OCI-LY7 (cell line): ENCODE data around the gene RDH14. TPM values are rescaled to one million over a fixed set of nuclear protein-coding genes. Genes with fewer than 3 reads are reported as not detected.

Source experiments
- BruUV-seq: library from RNA; stranded (reverse); fragments of 400-500 nt; replicated peaks from 2 replicates; lab custom pipeline; 2021; lab: Mats Ljungman, UMichigan
- CTCF ChIA-PET: fragments of 300-600 bp; sonication (Branson Sonifier 250); formaldehyde crosslinking; loops from one replicate; lab custom pipeline; 2022; ENCODE audit warnings: antibody characterized with exemption; ENCODE audit not compliant: unreplicated experiment; lab: Charles Lee
- POLR2A ChIA-PET: fragments of 300-600 bp; sonication (Branson Sonifier 250); formaldehyde crosslinking; loops from one replicate; lab custom pipeline; 2022; ENCODE audit warnings: antibody characterized with exemption; lab: Charles Lee
- DNase-seq: peaks from one replicate; pipeline ENCODE4 v3.0.0-alpha.2; 2015; ENCODE audit warnings: low spot score
- H2AFZ ChIP-seq: fragments of 200-600 bp; sonication (generic), shearing (Covaris generic); 2 replicates; pipeline ENCODE4 v1.6.1; 2014; ENCODE audit warnings: mild to moderate bottlenecking, antibody characterized with exemption, low read length, moderate library complexity
- H3K27ac ChIP-seq: fragments of 200-600 bp; sonication (generic); 2 replicates; pipeline ENCODE4 v1.5.1; 2014; ENCODE audit warnings: mixed run types, low read depth, mild to moderate bottlenecking, moderate library complexity, low read length, inconsistent platforms; ENCODE audit not compliant: poor library complexity, severe bottlenecking
- H3K36me3 ChIP-seq: fragments of 200-600 bp; sonication (generic); 2 replicates; pipeline ENCODE4 v1.6.1; 2014; ENCODE audit warnings: mild to moderate bottlenecking, antibody characterized with exemption, low read length, moderate library complexity, mixed read lengths; ENCODE audit not compliant: insufficient read depth
- H3K4me1 ChIP-seq: fragments of 200-600 bp; sonication (generic); 2 replicates; pipeline ENCODE4 v1.5.1; 2014; ENCODE audit warnings: mild to moderate bottlenecking, low read length; ENCODE audit not compliant: insufficient read depth, poor library complexity, severe bottlenecking
- H3K4me2 ChIP-seq: fragments of 200-600 bp; sonication (generic); 2 replicates; pipeline ENCODE4 v1.6.1; 2014; ENCODE audit warnings: mild to moderate bottlenecking, low read length
- H3K4me3 ChIP-seq: fragments of 200-600 bp; sonication (generic); 2 replicates; pipeline ENCODE4 v1.5.1; 2014; ENCODE audit warnings: mild to moderate bottlenecking, low read depth, low read length; ENCODE audit not compliant: poor library complexity, severe bottlenecking
- H3K79me2 ChIP-seq: fragments of 200-600 bp; sonication (generic); 2 replicates; pipeline ENCODE4 v1.6.1; 2016; ENCODE audit warnings: low read depth, mild to moderate bottlenecking, low read length, moderate library complexity, mixed read lengths; ENCODE audit not compliant: insufficient read depth
- H3K9me2 ChIP-seq: fragments of 200-600 bp; sonication (generic); 2 replicates; pipeline ENCODE4 v1.6.1; 2016; ENCODE audit warnings: mild to moderate bottlenecking, low read length, mixed read lengths; ENCODE audit not compliant: insufficient read depth
- H3K9me3 ChIP-seq: fragments of 200-600 bp; sonication (generic); 2 replicates; pipeline ENCODE4 v1.6.1; 2014; ENCODE audit warnings: mild to moderate bottlenecking, mixed run types, low read length, mixed read lengths
- H4K20me1 ChIP-seq: fragments of 200-600 bp; sonication (generic); 2 replicates; pipeline ENCODE4 v1.6.1; 2014; ENCODE audit warnings: mild to moderate bottlenecking, antibody characterized with exemption, low read length, moderate library complexity, mixed read lengths; ENCODE audit not compliant: insufficient read depth
- CTCF ChIP-seq: fragments of 200-600 bp; sonication (generic); conservative IDR thresholded peaks from 2 replicates; pipeline ENCODE4 v1.5.1; 2014; ENCODE audit warnings: mild to moderate bottlenecking, antibody characterized with exemption, low read length, moderate library complexity, mixed read lengths
- EZH2phosphoT487 ChIP-seq: fragments of 200-600 bp; sonication (generic); IDR thresholded peaks from 2 replicates; pipeline ENCODE4 v1.6.1; 2018; ENCODE audit warnings: low read depth, borderline replicate concordance, mild to moderate bottlenecking, mixed run types, antibody characterized with exemption, low read length, moderate library complexity, mixed read lengths
- intact Hi-C: fragments of 100-400 bp; cut with micrococcal nuclease; formaldehyde crosslinking; loops from one replicate; pipeline ENCODE4 v1.10.0; 2022; ENCODE audit not compliant: unreplicated experiment
- total RNA-seq, 2 experiments: library from RNA; depleted of rRNA in 1 of 2; stranded (reverse); fragments of >200 nt in 1 of 2; shearing (Covaris generic) in 1 of 2; gene quantifications; 2 replicates each; pipeline ENCODE4 v1.2.3, GENCODE V29; 2014 to 2022

The RDH14 gene
- total RNA-seq, 2 experiments from 2014 or later = 20.6 to 25.2 TPM

GRCh38 chr2:18584608-18584954 lies 24.1 kb upstream of the RDH14 start:
- H4K20me1 ChIP-seq = no peaks in the 10 kb centered on the region
- no peak for DNase-seq
- BruUV-seq = no TSS peak
- intact Hi-C loops = no loop called here
- ChIA-PET POLR2A (interaction anchor here (0.5 to 0.6 kb wide), 2 partner anchors 9 to 734 kb away, joined by 3 read pairs; no protein-coding TSS in a partner anchor), CTCF (no interaction called here)
- no peaks in the 10 kb centered on the region for H3K79me2 ChIP-seq
- no peak overlapping the region for H3K27ac ChIP-seq
- H3K36me3 ChIP-seq = no peaks in the 10 kb centered on the region
- TF ChIP-seq CTCF (no peak), EZH2phosphoT487 (no peak)
- no peaks in the 10 kb centered on the region for H3K9me2 ChIP-seq
- H3K4me1 ChIP-seq = no peaks in the 10 kb centered on the region
- H3K4me3 ChIP-seq = no peak overlapping the region
- no peak overlapping the region for H3K4me2 ChIP-seq
- no peaks in the 10 kb centered on the region for H3K9me3 ChIP-seq
- no peak overlapping the region for H2AFZ ChIP-seq

- TF ChIP-seq EZH2phosphoT487 = no peak
- TF ChIP-seq CTCF = no peak
- no peak overlapping the region for H3K4me3 ChIP-seq
Measured at GRCh38 chr2:18583905-18584607, 23.6 kb upstream of the RDH14 start.

GRCh38 chr2:18580606-18581005 lies 20.2 kb upstream of the RDH14 start:
- BruUV-seq = no TSS peak
- Histone ChIP-seq H3K9me3 (no peaks in the 10 kb centered on the region), H3K4me3 (no peak overlapping the region), H4K20me1 (no peaks in the 10 kb centered on the region), H3K4me2 (no peak overlapping the region), H3K36me3 (no peaks in the 10 kb centered on the region), H2AFZ (no peak overlapping the region), H3K79me2 (no peaks in the 10 kb centered on the region), H3K4me1 (no peaks in the 10 kb centered on the region), H3K27ac (no peak overlapping the region), H3K9me2 (no peaks in the 10 kb centered on the region)
- TF ChIP-seq EZH2phosphoT487 (no peak), CTCF (no peak)
- intact Hi-C loops = no loop called here
- no peak for DNase-seq
- POLR2A ChIA-PET = interaction anchor here (0.7 to 1.0 kb wide), 2 partner anchors 28 to 65 kb away, joined by 3 to 4 read pairs; no protein-coding TSS in a partner anchor
- CTCF ChIA-PET = no interaction called here

More at GRCh38 chr2:18583905-18584607, 23.6 kb upstream of the RDH14 start:
- intact Hi-C loops = no loop called here
- BruUV-seq = no TSS peak
- Histone ChIP-seq H4K20me1 (no peaks in the 10 kb centered on the region), H3K36me3 (no peaks in the 10 kb centered on the region), H3K27ac (no peak overlapping the region), H3K9me2 (no peaks in the 10 kb centered on the region), H3K9me3 (no peaks in the 10 kb centered on the region), H3K4me2 (no peak overlapping the region), H2AFZ (no peak overlapping the region), H3K4me1 (no peaks in the 10 kb centered on the region), H3K79me2 (no peaks in the 10 kb centered on the region)
- DNase-seq = no peak
- ChIA-PET CTCF (no interaction called here), POLR2A (interaction anchor here (0.6 kb wide), 1 partner anchor 734 kb away, joined by 3 read pairs; no protein-coding TSS in a partner anchor)
